Tibial artery (tissue), 4 donors: ENCODE measurements around the gene PCOLCE2.

Experiments used
- DNase-seq, 2 donors: peaks; one replicate each; pipeline ENCODE4 v3.0.0-alpha.2; 2019
- H3K27ac ChIP-seq, 2 donors: fragments of 200-600 bp; sonication (generic) in 1 of 2; 1 replicate in 1 of 2; 2 replicates in 1 of 2; pipeline ENCODE4 v1.5.1; 2018 to 2019; ENCODE audit warnings: mild to moderate bottlenecking in 1 of 2
- H3K27me3 ChIP-seq, 2 donors: fragments of 200-600 bp; sonication (generic) in 1 of 2; one replicate each; pipeline versions ENCODE4 v1.5.1 to v1.6.0; 2016 to 2019
- H3K36me3 ChIP-seq, 3 donors: fragments of 200-600 bp; sonication (generic) in 2 of 3; one replicate each; pipeline ENCODE4 v1.5.1; 2016 to 2019; ENCODE audit warnings: mild to moderate bottlenecking in 2 of 3
- H3K4me1 ChIP-seq, 4 donors: fragments of 200-600 bp; sonication (generic) in 2 of 4; 1 replicate in 3 of 4; 2 replicates in 1 of 4; pipeline ENCODE4 v1.5.1; 2016 to 2019
- H3K4me3 ChIP-seq, 2 donors: fragments of 200-600 bp; sonication (generic) in 1 of 2; 1 replicate in 1 of 2; 2 replicates in 1 of 2; pipeline ENCODE4 v1.5.1; 2018 to 2019; ENCODE audit warnings: mild to moderate bottlenecking in 2 of 2
- H3K9me3 ChIP-seq, 3 donors: fragments of 200-600 bp; sonication (generic) in 1 of 3; one replicate each; pipeline ENCODE4 v1.5.1; 2016 to 2019
- intact Hi-C: fragments of 100-400 bp; cut with DNase I; formaldehyde crosslinking; loops from one replicate; pipeline ENCODE4 v1.15.0; 2023; ENCODE audit warnings: low total_unique reads
- TF ChIP-seq, protein P1 (sequence below), 2 experiments: fragments of 200-600 bp in 1 of 2; fragments of 450-650 bp in 1 of 2; IDR thresholded peaks; one replicate each; pipeline ENCODE4 v1.5.1; 2017 to 2019; ENCODE audit warnings: antibody characterized with exemption in 2 of 2, mild to moderate bottlenecking in 1 of 2, moderate library complexity in 1 of 2

Gene PCOLCE2

GRCh38 chr3:142801746-142802145 is 87.1 kb downstream of the PCOLCE2 start:
- TF ChIP-seq, protein P1, sequence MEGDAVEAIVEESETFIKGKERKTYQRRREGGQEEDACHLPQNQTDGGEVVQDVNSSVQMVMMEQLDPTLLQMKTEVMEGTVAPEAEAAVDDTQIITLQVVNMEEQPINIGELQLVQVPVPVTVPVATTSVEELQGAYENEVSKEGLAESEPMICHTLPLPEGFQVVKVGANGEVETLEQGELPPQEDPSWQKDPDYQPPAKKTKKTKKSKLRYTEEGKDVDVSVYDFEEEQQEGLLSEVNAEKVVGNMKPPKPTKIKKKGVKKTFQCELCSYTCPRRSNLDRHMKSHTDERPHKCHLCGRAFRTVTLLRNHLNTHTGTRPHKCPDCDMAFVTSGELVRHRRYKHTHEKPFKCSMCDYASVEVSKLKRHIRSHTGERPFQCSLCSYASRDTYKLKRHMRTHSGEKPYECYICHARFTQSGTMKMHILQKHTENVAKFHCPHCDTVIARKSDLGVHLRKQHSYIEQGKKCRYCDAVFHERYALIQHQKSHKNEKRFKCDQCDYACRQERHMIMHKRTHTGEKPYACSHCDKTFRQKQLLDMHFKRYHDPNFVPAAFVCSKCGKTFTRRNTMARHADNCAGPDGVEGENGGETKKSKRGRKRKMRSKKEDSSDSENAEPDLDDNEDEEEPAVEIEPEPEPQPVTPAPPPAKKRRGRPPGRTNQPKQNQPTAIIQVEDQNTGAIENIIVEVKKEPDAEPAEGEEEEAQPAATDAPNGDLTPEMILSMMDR (IDR thresholded peaks at IDR 0.05), result no peak
- peaks cover 4 to 25% (median 7%) of the 10 kb centered on the region in 3 donors for H3K36me3 ChIP-seq
- H3K27ac ChIP-seq, result no peak overlapping the region
- H3K9me3 ChIP-seq, result no peaks in the 10 kb centered on the region
- H3K27me3 ChIP-seq, result no peaks in the 10 kb centered on the region
- no peak overlapping the region for H3K4me3 ChIP-seq
- intact Hi-C loops, result no loop called here
- H3K4me1 ChIP-seq, result no peaks in the 10 kb centered on the region
- DNase-seq, result no peak

DNA sequence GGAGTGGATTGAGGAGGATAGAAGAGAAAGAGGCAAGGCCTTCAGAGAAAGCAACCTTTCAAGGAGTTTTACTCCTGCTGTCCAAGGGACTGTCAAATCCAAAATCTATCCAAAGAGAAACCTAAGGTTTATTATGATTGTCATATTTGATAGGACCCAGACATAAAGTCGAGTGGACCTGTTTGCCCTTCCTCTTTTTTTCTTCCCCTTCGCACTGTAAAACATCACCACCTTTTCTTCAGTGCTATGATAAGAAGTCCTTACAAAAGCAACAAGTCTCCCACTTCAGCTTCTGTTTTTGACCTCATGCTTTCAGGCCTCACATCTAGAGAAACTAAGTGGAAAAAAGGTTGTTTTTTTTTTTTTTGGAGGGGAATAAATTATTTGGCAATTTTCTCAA is 92.1 kb downstream of the PCOLCE2 start:
- TF ChIP-seq, protein P1 (IDR thresholded peaks at IDR 0.05), result no peak
- Histone ChIP-seq H3K4me1 (no peaks in the 10 kb centered on the region), H3K27me3 (no peaks in the 10 kb centered on the region), H3K4me3 (no peak overlapping the region), H3K36me3 (no peaks in the 10 kb centered on the region), H3K27ac (no peak overlapping the region), H3K9me3 (no peaks in the 10 kb centered on the region)
- intact Hi-C loops, result no loop called here
- no peak for DNase-seq

- Histone ChIP-seq H3K36me3 (no peaks in the 10 kb centered on the region), H3K4me1 (no peaks in the 10 kb centered on the region), H3K9me3 (no peaks in the 10 kb centered on the region), H3K27me3 (no peaks in the 10 kb centered on the region), H3K27ac (no peak overlapping the region), H3K4me3 (no peak overlapping the region)
- intact Hi-C loops, result no loop called here
- TF ChIP-seq, protein P1 (IDR thresholded peaks at IDR 0.05), result no peak
- no peak for DNase-seq
These were observed 93.6 kb downstream of the PCOLCE2 start for GRCh38 chr3:142795332-142795731.

DNA sequence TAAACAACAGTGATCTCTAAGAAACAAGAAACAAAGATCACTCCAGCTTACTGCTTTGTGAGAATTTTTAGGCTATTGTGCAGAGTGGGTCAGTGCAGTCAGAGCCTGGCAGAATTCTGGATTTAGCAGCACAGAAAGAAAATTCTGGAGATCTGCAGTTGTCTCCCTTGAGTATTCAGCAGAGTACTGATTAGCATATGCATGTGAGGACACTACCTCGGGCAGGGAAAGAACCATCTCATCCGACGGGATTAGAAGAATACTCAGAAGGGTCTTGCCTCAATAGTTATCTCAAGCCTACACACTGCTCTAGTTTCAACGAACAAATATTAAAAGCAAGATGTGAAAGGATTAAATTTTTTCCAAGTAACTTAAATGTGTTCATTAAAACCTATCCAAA is 94.4 kb downstream of the PCOLCE2 start:
- Histone ChIP-seq H3K4me1 (no peaks in the 10 kb centered on the region), H3K36me3 (no peaks in the 10 kb centered on the region), H3K27ac (no peak overlapping the region), H3K4me3 (no peak overlapping the region), H3K27me3 (no peaks in the 10 kb centered on the region), H3K9me3 (no peaks in the 10 kb centered on the region)
- DNase-seq, result no peak
- intact Hi-C loops, result no loop called here
- TF ChIP-seq, protein P1 (IDR thresholded peaks at IDR 0.05), result no peak

- no peak for DNase-seq
- Histone ChIP-seq H3K4me3 (no peak overlapping the region), H3K27ac (no peak overlapping the region), H3K36me3 (peaks cover 0 to 5% (median 4%) of the 10 kb centered on the region in 3 donors), H3K9me3 (no peaks in the 10 kb centered on the region), H3K27me3 (no peaks in the 10 kb centered on the region), H3K4me1 (no peaks in the 10 kb centered on the region)
- intact Hi-C loops, result no loop called here
- TF ChIP-seq, protein P1 (IDR thresholded peaks at IDR 0.05), result no peak
These were observed 101.2 kb downstream of the PCOLCE2 start for GRCh38 chr3:142787719-142788118.

GRCh38 chr3:142785996-142786395 is 102.9 kb downstream of the PCOLCE2 start:
- no peak for DNase-seq
- Histone ChIP-seq H3K4me3 (no peak overlapping the region), H3K27ac (no peak overlapping the region), H3K36me3 (peaks cover 0 to 9% (median 7%) of the 10 kb centered on the region in 3 donors), H3K27me3 (no peaks in the 10 kb centered on the region), H3K4me1 (no peaks in the 10 kb centered on the region), H3K9me3 (no peaks in the 10 kb centered on the region)
- intact Hi-C loops, result no loop called here
- TF ChIP-seq, protein P1 (IDR thresholded peaks at IDR 0.05), result no peak
